ENCODE measurements around the gene UBE2R2.
"Not testable (repeated sequence)": the region's sequence is repeated elsewhere in the genome, so short reads cannot be mapped to it uniquely, and the experiment has no call there.

UBE2R2 gene

GRCh38 chr9:33786681-33787080 is 30.3 kb upstream of the UBE2R2 start:
- Histone ChIP-seq H4K20me1 (ENCODE audit: insufficient read depth, low read length) (no peaks in the 10 kb centered on the region), H3K4me3 (ENCODE audit: low read depth in 1 of 2, low read length in 2 of 2) (no peak overlapping the region), H2AFZ (ENCODE audit: low read depth, low read length) (no peak overlapping the region), H3K9me3 (ENCODE audit: insufficient read depth, low read length, severe bottlenecking) (no peaks in the 10 kb centered on the region), H3K4me1 (ENCODE audit: insufficient read depth, low read length) (no peaks in the 10 kb centered on the region), H3K4me2 (ENCODE audit: insufficient read depth, low read length) (no peak overlapping the region), H3K9ac (ENCODE audit: low read depth, low read length) (no peak overlapping the region), H3K79me2 (ENCODE audit: insufficient read depth, low read length) (no peaks in the 10 kb centered on the region), H3K27me3 (ENCODE audit: insufficient read depth, low read length, poor library complexity) (peaks cover 6% of the 10 kb centered on the region), H3K36me3 (ENCODE audit: insufficient read depth, low read length) (no peaks in the 10 kb centered on the region), H3K27ac (ENCODE audit: low read length) (no peak overlapping the region)
- DNase-seq (no peak), ATAC-seq (ENCODE audit: insufficient read depth, low read depth) (no peak)
- TF ChIP-seq, protein P1, sequence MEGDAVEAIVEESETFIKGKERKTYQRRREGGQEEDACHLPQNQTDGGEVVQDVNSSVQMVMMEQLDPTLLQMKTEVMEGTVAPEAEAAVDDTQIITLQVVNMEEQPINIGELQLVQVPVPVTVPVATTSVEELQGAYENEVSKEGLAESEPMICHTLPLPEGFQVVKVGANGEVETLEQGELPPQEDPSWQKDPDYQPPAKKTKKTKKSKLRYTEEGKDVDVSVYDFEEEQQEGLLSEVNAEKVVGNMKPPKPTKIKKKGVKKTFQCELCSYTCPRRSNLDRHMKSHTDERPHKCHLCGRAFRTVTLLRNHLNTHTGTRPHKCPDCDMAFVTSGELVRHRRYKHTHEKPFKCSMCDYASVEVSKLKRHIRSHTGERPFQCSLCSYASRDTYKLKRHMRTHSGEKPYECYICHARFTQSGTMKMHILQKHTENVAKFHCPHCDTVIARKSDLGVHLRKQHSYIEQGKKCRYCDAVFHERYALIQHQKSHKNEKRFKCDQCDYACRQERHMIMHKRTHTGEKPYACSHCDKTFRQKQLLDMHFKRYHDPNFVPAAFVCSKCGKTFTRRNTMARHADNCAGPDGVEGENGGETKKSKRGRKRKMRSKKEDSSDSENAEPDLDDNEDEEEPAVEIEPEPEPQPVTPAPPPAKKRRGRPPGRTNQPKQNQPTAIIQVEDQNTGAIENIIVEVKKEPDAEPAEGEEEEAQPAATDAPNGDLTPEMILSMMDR (IDR thresholded peaks at IDR 0.05; ENCODE audit: borderline replicate concordance, extremely low read depth, low read length, poor library complexity, severe bottlenecking) = no peak
- no peak for TF ChIP-seq EZH2 (IDR thresholded peaks at IDR 0.05; ENCODE audit: borderline replicate concordance, low read depth, low read length, severe bottlenecking)

- no peak for DNase-seq
- Histone ChIP-seq H4K20me1 (ENCODE audit: insufficient read depth, low read length) (no peaks in the 10 kb centered on the region), H3K9ac (ENCODE audit: low read depth, low read length) (no peak overlapping the region), H3K9me3 (ENCODE audit: insufficient read depth, low read length, severe bottlenecking) (no peaks in the 10 kb centered on the region), H2AFZ (ENCODE audit: low read depth, low read length) (no peak overlapping the region), H3K27ac (ENCODE audit: low read length) (no peak overlapping the region), H3K4me3 (ENCODE audit: low read depth in 1 of 2, low read length in 2 of 2) (no peak overlapping the region), H3K79me2 (ENCODE audit: insufficient read depth, low read length) (no peaks in the 10 kb centered on the region), H3K27me3 (ENCODE audit: insufficient read depth, low read length, poor library complexity) (peaks cover 9% of the 10 kb centered on the region), H3K4me2 (ENCODE audit: insufficient read depth, low read length) (no peak overlapping the region), H3K36me3 (ENCODE audit: insufficient read depth, low read length) (no peaks in the 10 kb centered on the region), H3K4me1 (ENCODE audit: insufficient read depth, low read length) (no peaks in the 10 kb centered on the region)
- no peak for ATAC-seq (ENCODE audit: insufficient read depth, low read depth)
- no peak for TF ChIP-seq EZH2 (IDR thresholded peaks at IDR 0.05; ENCODE audit: borderline replicate concordance, low read depth, low read length, severe bottlenecking)
- TF ChIP-seq, protein P1 (IDR thresholded peaks at IDR 0.05; ENCODE audit: borderline replicate concordance, extremely low read depth, low read length, poor library complexity, severe bottlenecking) = no peak
These were observed 29.1 kb upstream of the UBE2R2 start for GRCh38 chr9:33787839-33788238.

GRCh38 chr9:33789429-33789828 is 27.5 kb upstream of the UBE2R2 start:
- not testable (repeated sequence) for H4K20me1 ChIP-seq (ENCODE audit: insufficient read depth, low read length); ATAC-seq (ENCODE audit: insufficient read depth, low read depth); H3K9me3 ChIP-seq (ENCODE audit: insufficient read depth, low read length, severe bottlenecking); H3K4me1 ChIP-seq (ENCODE audit: insufficient read depth, low read length); H3K4me3 ChIP-seq (ENCODE audit: low read depth in 1 of 2, low read length in 2 of 2); DNase-seq; H3K27me3 ChIP-seq (ENCODE audit: insufficient read depth, low read length, poor library complexity); H3K9ac ChIP-seq (ENCODE audit: low read depth, low read length); H3K4me2 ChIP-seq (ENCODE audit: insufficient read depth, low read length); H3K79me2 ChIP-seq (ENCODE audit: insufficient read depth, low read length); H2AFZ ChIP-seq (ENCODE audit: low read depth, low read length); H3K27ac ChIP-seq (ENCODE audit: low read length); H3K36me3 ChIP-seq (ENCODE audit: insufficient read depth, low read length)

DNA sequence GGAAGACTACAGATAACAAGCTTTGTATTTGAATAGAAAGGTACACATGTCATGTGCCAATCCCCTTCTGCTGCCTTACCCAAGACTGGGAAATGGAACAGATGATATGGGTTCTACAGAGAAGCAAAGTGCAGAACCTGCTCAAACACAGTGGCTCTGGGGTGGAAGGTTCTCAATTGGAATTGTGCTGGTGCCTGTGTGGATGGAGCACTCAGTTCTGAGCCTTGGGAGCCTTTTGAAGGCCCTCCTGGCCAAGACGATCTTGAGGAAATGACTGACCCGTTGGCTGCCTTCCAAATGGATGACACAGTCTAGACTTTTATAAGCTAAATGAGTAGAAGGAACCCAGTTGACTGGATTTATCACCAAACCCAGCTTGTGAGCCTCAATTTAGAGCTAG is 25.8 kb upstream of the UBE2R2 start:
- H3K27ac ChIP-seq (ENCODE audit: low read length) = no peak overlapping the region
- no peak overlapping the region for H2AFZ ChIP-seq (ENCODE audit: low read depth, low read length)
- H3K9me3 ChIP-seq (ENCODE audit: insufficient read depth, low read length, severe bottlenecking) = no peaks in the 10 kb centered on the region
- H3K27me3 ChIP-seq (ENCODE audit: insufficient read depth, low read length, poor library complexity) = peaks cover 9% of the 10 kb centered on the region
- H4K20me1 ChIP-seq (ENCODE audit: insufficient read depth, low read length) = no peaks in the 10 kb centered on the region
- no peaks in the 10 kb centered on the region for H3K79me2 ChIP-seq (ENCODE audit: insufficient read depth, low read length)
- H3K9ac ChIP-seq (ENCODE audit: low read depth, low read length) = no peak overlapping the region
- no peaks in the 10 kb centered on the region for H3K36me3 ChIP-seq (ENCODE audit: insufficient read depth, low read length)
- DNase-seq = no peak
- H3K4me1 ChIP-seq (ENCODE audit: insufficient read depth, low read length) = no peaks in the 10 kb centered on the region
- ATAC-seq (ENCODE audit: insufficient read depth, low read depth) = no peak
- no peak overlapping the region for H3K4me2 ChIP-seq (ENCODE audit: insufficient read depth, low read length)
- H3K4me3 ChIP-seq (ENCODE audit: low read depth in 1 of 2, low read length in 2 of 2) = no peak overlapping the region
- TF ChIP-seq, protein P1 (IDR thresholded peaks at IDR 0.05; ENCODE audit: borderline replicate concordance, extremely low read depth, low read length, poor library complexity, severe bottlenecking) = no peak
- TF ChIP-seq EZH2 (IDR thresholded peaks at IDR 0.05; ENCODE audit: borderline replicate concordance, low read depth, low read length, severe bottlenecking) = no peak

DNA sequence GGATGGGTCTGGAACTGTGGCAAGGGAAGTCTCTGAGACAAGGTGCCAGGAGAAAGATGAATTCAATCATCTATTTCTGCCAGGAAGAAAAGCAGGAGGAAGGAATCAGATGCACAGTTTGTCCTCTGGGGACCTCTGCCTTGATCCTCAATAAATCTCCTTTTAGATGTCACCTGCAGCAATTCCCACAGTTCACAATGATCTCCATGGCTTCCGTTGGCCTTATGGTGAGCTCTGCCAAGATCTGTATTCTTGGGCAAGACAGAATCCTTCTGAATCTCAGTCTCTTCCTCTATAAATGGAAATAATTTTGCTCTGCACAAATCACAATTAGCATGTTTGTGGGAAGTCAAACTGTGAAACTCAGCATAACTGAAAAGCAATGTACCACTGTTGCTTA is 23.5 kb upstream of the UBE2R2 start:
- not testable (repeated sequence) for H3K4me1 ChIP-seq (ENCODE audit: insufficient read depth, low read length); H2AFZ ChIP-seq (ENCODE audit: low read depth, low read length); H4K20me1 ChIP-seq (ENCODE audit: insufficient read depth, low read length); H3K27ac ChIP-seq (ENCODE audit: low read length); H3K79me2 ChIP-seq (ENCODE audit: insufficient read depth, low read length); H3K4me3 ChIP-seq (ENCODE audit: low read depth in 1 of 2, low read length in 2 of 2); H3K9me3 ChIP-seq (ENCODE audit: insufficient read depth, low read length, severe bottlenecking); ATAC-seq (ENCODE audit: insufficient read depth, low read depth); H3K36me3 ChIP-seq (ENCODE audit: insufficient read depth, low read length); H3K9ac ChIP-seq (ENCODE audit: low read depth, low read length); H3K4me2 ChIP-seq (ENCODE audit: insufficient read depth, low read length); DNase-seq
- peaks cover 16% of the 10 kb centered on the region for H3K27me3 ChIP-seq (ENCODE audit: insufficient read depth, low read length, poor library complexity)
